ENCODE data around the gene RAB36.

The RAB36 gene

GRCh38 chr22:23149743-23150238 lies 4.5 kb downstream of the RAB36 start:
- H3K4me3 ChIP-seq (ENCODE audit: low read depth, low read length), result no peak overlapping the region
- no peak for TF ChIP-seq CTCF (IDR thresholded peaks at IDR 0.05; ENCODE audit: borderline replicate concordance, insufficient read depth, low read depth, low read length)

GRCh38 chr22:23150762-23151161 lies 5.5 kb downstream of the RAB36 start:
- TF ChIP-seq CTCF (IDR thresholded peaks at IDR 0.05; ENCODE audit: borderline replicate concordance, insufficient read depth, low read depth, low read length), result no peak
- H3K4me3 ChIP-seq (ENCODE audit: low read depth, low read length), result no peak overlapping the region

GRCh38 chr22:23151827-23152226 lies 6.5 kb downstream of the RAB36 start:
- TF ChIP-seq CTCF (IDR thresholded peaks at IDR 0.05; ENCODE audit: borderline replicate concordance, insufficient read depth, low read depth, low read length), result no peak
- no peak overlapping the region for H3K4me3 ChIP-seq (ENCODE audit: low read depth, low read length)

GRCh38 chr22:23152238-23153114 lies 7.2 kb downstream of the RAB36 start:
- H3K4me3 ChIP-seq (ENCODE audit: low read depth, low read length), result peak overlapping the region; percentile 14
- TF ChIP-seq CTCF (IDR thresholded peaks at IDR 0.05; ENCODE audit: borderline replicate concordance, insufficient read depth, low read depth, low read length), result no peak

GRCh38 chr22:23153994-23154393 lies 8.7 kb downstream of the RAB36 start:
- H3K4me3 ChIP-seq (ENCODE audit: low read depth, low read length), result no peak overlapping the region
- no peak for TF ChIP-seq CTCF (IDR thresholded peaks at IDR 0.05; ENCODE audit: borderline replicate concordance, insufficient read depth, low read depth, low read length)

GRCh38 chr22:23154461-23154860 lies 9.2 kb downstream of the RAB36 start:
- H3K4me3 ChIP-seq (ENCODE audit: low read depth, low read length), result no peak overlapping the region
- TF ChIP-seq CTCF (IDR thresholded peaks at IDR 0.05; ENCODE audit: borderline replicate concordance, insufficient read depth, low read depth, low read length), result no peak

GRCh38 chr22:23155143-23155542 lies 9.9 kb downstream of the RAB36 start:
- no peak for TF ChIP-seq CTCF (IDR thresholded peaks at IDR 0.05; ENCODE audit: borderline replicate concordance, insufficient read depth, low read depth, low read length)
- H3K4me3 ChIP-seq (ENCODE audit: low read depth, low read length), result no peak overlapping the region
